Nephron (organoid): ENCODE results near the gene HMCN2.

Source experiments
- H3K27ac Mint-ChIP-seq, 3 experiments: 2 replicates each; pipeline ENCODE4 v1.8.0; 2020; ENCODE audit warnings: mixed read lengths in 3 of 3, mild to moderate bottlenecking in 2 of 3, moderate library complexity in 1 of 3
- H3K27me3 Mint-ChIP-seq: 2 replicates; pipeline ENCODE4 v1.8.0; 2021; ENCODE audit warnings: low read depth, mild to moderate bottlenecking, moderate library complexity, mixed read lengths
- H3K36me3 Mint-ChIP-seq: 2 replicates; pipeline ENCODE4 v1.8.0; 2020; ENCODE audit warnings: low read depth, mixed read lengths
- H3K4me1 Mint-ChIP-seq: 2 replicates; pipeline ENCODE4 v1.8.0; 2020; ENCODE audit warnings: mixed read lengths
- H3K4me3 Mint-ChIP-seq, 3 experiments: 2 replicates each; pipeline ENCODE4 v1.8.0; 2020; ENCODE audit warnings: mild to moderate bottlenecking in 3 of 3, mixed read lengths in 3 of 3, moderate library complexity in 2 of 3
- H3K9me3 Mint-ChIP-seq: 2 replicates; pipeline ENCODE4 v1.8.0; 2020; ENCODE audit warnings: mixed read lengths
- CTCF ChIP-seq, 3 experiments: fragments of 200-600 bp; sonication (generic); IDR thresholded peaks; one replicate each; pipeline ENCODE4 v1.5.0; 2021; ENCODE audit warnings: antibody characterized with exemption in 3 of 3; ENCODE audit not compliant: unreplicated experiment in 3 of 3

The HMCN2 gene

GRCh38 chr9:130327781-130328348, 62.3 kb downstream of the HMCN2 start:
- H3K27me3 Mint-ChIP-seq: peaks cover 91% of the 10 kb centered on the region
- TF ChIP-seq CTCF (IDR thresholded peaks at IDR 0.05; ENCODE audit: unreplicated experiment in 3 of 3): no peak
- H3K9me3 Mint-ChIP-seq: no peaks in the 10 kb centered on the region
- peak overlapping the region in 1 of 3 experiments; percentile 66 for H3K4me3 Mint-ChIP-seq
- H3K36me3 Mint-ChIP-seq: no peaks in the 10 kb centered on the region
- H3K4me1 Mint-ChIP-seq: peaks cover 48% of the 10 kb centered on the region
- peak overlapping the region in 1 of 3 experiments; percentile 3 for H3K27ac Mint-ChIP-seq

DNA sequence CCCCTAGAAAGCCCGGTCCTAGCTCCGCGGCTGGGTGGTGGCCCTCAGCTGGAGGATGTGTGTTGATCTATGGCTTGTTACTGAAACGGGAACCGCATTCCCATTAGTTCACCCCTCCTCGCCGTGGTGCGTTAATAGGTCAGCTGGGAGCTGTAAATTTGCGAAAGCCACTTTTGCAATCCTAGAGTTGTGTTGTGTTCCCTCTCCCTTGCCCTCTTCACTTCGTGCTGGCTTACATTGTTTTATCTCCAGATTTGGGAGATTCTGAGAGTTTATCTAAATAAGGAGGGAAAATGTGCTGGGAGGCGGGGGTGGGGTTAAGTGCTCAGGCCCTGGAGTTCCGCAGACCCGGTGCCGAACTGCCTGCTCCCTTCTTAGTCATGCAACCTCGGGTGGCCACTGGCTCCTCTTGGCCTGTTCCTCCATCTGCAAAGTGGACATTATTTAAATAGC, 62.8 kb downstream of the HMCN2 start:
- peak overlapping the region in 1 of 3 experiments; percentile 3 for H3K27ac Mint-ChIP-seq
- TF ChIP-seq CTCF (IDR thresholded peaks at IDR 0.05; ENCODE audit: unreplicated experiment in 3 of 3): no peak
- peaks cover 48% of the 10 kb centered on the region for H3K4me1 Mint-ChIP-seq
- H3K9me3 Mint-ChIP-seq: no peaks in the 10 kb centered on the region
- H3K27me3 Mint-ChIP-seq: peaks cover 90% of the 10 kb centered on the region
- peak overlapping the region in 2 of 3 experiments; percentile 16 to 66 for H3K4me3 Mint-ChIP-seq
- H3K36me3 Mint-ChIP-seq: no peaks in the 10 kb centered on the region

DNA sequence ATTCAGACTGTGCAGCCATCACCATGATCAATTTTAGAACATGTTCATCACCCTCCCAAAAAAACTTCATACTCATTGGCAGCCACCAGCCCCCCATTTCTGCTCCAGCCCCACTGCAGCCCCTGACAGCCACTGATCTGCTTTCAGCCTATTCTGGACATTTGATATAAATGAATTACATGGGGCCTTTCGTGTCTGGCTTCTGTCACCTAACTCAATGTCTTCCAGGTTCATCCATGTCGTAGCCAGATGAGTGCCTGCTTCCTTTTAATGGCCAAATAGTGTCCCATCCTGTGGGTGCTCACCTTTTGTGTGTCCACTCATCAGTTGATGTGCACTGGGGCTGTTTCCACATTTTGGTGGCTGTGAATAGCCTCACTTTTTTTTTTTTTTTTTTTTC, 63.5 kb downstream of the HMCN2 start:
- no peak overlapping the region for H3K4me3 Mint-ChIP-seq
- H3K9me3 Mint-ChIP-seq: no peaks in the 10 kb centered on the region
- peaks cover 90% of the 10 kb centered on the region for H3K27me3 Mint-ChIP-seq
- H3K36me3 Mint-ChIP-seq: no peaks in the 10 kb centered on the region
- no peak for TF ChIP-seq CTCF (IDR thresholded peaks at IDR 0.05; ENCODE audit: unreplicated experiment in 3 of 3)
- no peak overlapping the region for H3K27ac Mint-ChIP-seq
- H3K4me1 Mint-ChIP-seq: peaks cover 50% of the 10 kb centered on the region

GRCh38 chr9:130330202-130330862, 64.8 kb downstream of the HMCN2 start:
- peaks cover 50% of the 10 kb centered on the region for H3K4me1 Mint-ChIP-seq
- no peak overlapping the region for H3K4me3 Mint-ChIP-seq
- no peaks in the 10 kb centered on the region for H3K36me3 Mint-ChIP-seq
- H3K27me3 Mint-ChIP-seq: peaks cover 89% of the 10 kb centered on the region
- no peak overlapping the region for H3K27ac Mint-ChIP-seq
- no peaks in the 10 kb centered on the region for H3K9me3 Mint-ChIP-seq
- no peak for TF ChIP-seq CTCF (IDR thresholded peaks at IDR 0.05; ENCODE audit: unreplicated experiment in 3 of 3)

- no peak for TF ChIP-seq CTCF (IDR thresholded peaks at IDR 0.05; ENCODE audit: unreplicated experiment in 3 of 3)
- H3K4me1 Mint-ChIP-seq: peaks cover 52% of the 10 kb centered on the region
- H3K9me3 Mint-ChIP-seq: no peaks in the 10 kb centered on the region
- no peak overlapping the region for H3K4me3 Mint-ChIP-seq
- no peaks in the 10 kb centered on the region for H3K36me3 Mint-ChIP-seq
- no peak overlapping the region for H3K27ac Mint-ChIP-seq
- peaks cover 89% of the 10 kb centered on the region for H3K27me3 Mint-ChIP-seq
Observed at GRCh38 chr9:130331061-130331460, 65.5 kb downstream of the HMCN2 start.

DNA sequence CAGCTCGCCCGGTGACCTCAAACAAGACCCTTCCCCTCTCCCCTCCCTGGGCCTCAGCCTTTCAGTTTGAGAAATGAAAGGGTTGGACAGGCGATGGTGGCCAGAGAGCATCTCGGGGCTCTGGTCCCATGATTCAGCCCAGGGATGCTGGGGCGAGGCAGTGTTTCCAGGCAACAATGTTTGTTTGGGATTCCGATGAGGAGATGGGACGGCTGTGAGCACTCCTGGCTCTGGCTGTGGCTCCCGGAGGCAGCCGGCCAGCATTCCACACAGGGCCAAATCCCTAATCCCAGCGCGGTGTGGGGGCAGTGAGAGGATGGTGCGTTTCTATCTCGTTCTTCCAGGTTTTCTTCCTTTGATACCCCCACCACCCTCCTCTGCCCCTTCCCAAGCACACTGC, 66.0 kb downstream of the HMCN2 start:
- Mint-ChIP-seq H3K27ac (no peak overlapping the region), H3K9me3 (no peaks in the 10 kb centered on the region), H3K27me3 (peaks cover 86% of the 10 kb centered on the region), H3K4me3 (no peak overlapping the region), H3K36me3 (no peaks in the 10 kb centered on the region), H3K4me1 (peaks cover 52% of the 10 kb centered on the region)
- TF ChIP-seq CTCF (IDR thresholded peaks at IDR 0.05; ENCODE audit: unreplicated experiment in 3 of 3): no peak
